GM20431 (cell line): Measurements from ENCODE around the gene ADRB2.
"Not testable (repeated sequence)": the region's sequence is repeated elsewhere in the genome, so short reads cannot be mapped to it uniquely, and the experiment has no call there.

Experiments
- in situ Hi-C: fragments of 300-500 bp; cut with MseI, MboI; formaldehyde crosslinking; loops from one replicate; pipeline ENCODE4 v1.15.0; 2020; ENCODE audit warnings: low sequenced_read_pairs; ENCODE audit not compliant: unreplicated experiment

ADRB2 gene

DNA sequence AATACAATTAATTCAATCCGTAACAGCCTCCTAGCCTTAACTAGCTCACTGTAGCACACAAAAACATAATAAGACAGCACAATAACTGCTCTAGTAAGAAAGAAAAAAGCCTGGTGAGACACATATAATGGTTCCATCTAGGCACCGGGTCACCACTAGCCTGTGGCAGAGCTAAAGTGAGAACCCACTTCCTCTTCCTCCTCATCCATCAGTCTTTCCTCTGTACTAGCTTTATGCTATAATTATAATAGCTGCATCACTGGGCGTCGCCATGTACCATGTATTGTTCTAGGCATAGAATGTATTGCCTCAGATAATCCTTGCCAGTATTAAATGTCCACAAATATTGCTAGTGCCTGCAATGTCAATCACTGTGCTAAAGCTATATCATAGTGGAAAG is 23.1 kb downstream of the ADRB2 start:
- in situ Hi-C loops = no loop called here

DNA sequence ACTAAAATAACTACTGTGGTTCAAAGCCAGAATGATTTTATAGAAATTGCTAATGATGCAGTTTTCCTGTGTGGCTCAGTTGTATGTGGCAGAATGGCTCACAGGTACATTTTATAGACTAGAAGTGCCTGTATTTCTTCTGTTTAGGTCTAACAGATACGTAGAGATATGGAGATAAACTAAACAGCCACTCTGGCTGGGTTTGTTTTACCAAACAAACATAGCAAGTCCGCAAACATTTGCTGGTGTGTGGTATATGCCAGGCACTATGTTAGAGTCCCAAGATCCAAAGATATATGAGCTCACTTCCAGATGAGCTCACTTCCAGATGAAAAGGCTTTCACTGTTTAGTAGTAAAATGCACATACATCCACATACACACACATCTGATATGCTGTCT is 24.4 kb downstream of the ADRB2 start:
- in situ Hi-C loops = no loop called here

DNA sequence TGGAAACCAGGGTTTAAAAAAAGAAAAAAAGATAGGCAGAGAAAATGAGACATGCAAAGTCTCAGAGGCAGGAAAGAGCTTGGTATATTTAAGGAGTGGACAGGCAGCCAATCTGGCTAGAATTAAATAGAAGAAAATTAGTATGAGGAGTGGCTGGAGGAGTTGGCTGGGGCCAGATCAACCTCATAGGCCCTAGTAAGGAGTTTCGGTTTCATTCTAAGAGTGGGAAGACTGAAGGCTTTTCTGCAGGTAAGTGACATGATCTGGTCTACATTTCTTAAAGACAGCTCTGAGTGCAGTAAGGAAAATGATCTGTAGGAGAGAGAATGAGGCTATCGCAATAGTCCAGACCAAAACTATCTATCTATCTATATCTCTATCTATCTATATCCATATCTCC is 27.5 kb downstream of the ADRB2 start:
- in situ Hi-C loops = no loop called here

DNA sequence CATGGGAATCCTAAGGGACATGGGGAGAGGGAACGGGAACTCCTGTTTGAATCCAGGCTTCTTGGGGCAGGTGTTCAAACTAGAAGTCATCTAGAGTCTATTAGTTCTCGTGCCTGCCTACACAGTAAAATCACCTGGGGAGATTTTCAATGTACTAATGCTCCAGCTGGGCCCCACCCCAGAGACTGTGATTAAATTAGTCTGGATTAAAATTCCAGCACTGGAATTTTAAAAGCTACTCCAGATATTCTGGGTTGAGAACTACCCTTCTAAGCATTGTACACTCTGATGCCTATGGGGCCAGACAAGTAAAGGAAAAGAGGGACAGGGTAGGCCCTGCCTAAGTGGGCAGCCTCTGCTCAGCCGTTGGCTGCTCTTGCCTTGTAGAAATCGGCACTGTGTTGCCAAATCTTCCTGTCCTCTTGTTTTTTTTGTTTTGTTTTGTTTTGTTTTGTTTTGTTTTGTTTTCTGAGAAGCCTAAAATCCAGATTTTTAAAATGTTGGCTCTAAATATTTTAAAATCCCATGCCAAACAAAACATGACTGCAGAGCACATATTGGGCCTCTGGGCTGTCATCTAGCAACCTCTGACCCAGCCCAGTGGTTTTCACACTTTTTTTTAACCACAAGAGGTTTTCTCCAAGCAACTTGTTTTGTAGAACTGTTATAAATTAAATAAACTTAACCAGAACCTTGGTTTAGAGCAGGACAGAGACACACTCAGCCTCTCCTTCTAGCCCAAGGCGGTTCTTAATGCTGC is 29.0 kb downstream of the ADRB2 start:
- in situ Hi-C loops = no loop called here

DNA sequence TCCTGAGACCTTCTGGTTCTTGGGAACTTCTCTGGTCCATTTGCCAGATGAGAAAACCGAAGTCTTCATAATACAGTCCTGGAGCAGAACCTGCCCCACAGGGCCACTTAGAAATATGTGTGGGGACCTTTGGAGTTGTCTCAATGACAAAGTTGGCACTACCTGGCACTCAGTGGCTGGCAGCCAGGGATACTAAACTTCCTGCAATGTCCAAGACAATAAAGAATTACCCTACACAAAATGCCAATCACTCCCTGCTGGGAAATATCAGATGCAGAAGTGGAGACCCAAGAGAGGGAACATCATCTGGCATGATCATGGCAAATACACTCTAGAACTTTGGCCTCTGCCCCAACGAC is 29.6 kb downstream of the ADRB2 start:
- in situ Hi-C loops = no loop called here

DNA sequence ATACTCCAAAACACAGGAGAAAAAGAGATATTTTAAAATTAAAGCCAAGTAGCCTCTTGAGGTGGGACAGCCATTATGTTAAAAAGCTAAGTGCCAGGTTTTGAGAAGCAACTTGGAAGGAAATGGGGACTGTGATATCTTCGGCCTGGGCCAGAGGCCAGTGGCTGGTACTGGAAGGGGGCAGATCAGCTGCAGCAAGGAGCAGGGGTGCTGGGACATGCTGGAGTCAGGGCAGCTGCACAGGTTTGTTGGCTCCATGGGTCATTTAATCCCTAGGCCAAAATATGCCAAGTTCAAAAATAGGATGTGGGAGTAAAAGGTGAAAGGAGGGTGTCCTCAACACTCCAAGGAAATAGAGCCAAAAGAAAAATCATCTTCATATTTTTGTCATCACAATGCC is 30.0 kb downstream of the ADRB2 start:
- in situ Hi-C loops = no loop called here

DNA sequence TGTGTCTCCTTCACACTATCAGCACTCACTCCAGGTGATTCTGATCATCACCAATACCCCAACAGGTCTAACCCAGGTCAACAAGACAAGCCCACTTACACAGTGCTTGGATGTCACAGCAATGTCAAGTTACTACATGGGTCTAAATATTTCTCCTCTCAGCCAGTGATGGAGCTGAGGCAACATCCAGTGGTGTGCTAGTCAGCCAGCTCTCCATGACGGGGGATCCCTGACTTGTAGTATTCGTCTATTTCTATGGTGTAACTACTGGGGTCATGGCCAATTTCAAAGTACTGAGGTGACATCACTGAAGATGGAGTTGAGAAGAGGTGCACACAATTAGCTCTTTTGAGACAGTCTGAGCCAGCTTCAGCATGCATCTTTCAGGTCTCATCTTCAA is 31.1 kb downstream of the ADRB2 start:
- in situ Hi-C loops = no loop called here

DNA sequence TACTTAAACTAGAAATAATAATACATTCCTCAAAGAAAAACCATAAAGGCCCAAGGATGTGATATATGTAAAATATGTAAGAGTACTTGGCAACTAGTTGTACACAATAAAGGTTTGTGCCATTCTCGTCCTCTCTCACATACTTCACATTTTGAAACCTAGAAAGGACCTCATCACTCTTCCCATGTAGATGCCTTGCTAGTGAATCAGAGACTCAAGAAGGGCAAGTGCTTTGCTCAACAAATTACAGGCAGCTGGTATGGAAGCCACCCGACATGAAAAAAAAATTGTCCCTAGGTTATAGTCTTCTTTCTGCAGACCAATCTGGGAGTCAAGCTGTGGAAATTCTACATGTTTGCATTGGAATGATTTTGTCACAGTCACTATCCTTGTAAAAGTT is 31.7 kb downstream of the ADRB2 start:
- in situ Hi-C loops = no loop called here

DNA sequence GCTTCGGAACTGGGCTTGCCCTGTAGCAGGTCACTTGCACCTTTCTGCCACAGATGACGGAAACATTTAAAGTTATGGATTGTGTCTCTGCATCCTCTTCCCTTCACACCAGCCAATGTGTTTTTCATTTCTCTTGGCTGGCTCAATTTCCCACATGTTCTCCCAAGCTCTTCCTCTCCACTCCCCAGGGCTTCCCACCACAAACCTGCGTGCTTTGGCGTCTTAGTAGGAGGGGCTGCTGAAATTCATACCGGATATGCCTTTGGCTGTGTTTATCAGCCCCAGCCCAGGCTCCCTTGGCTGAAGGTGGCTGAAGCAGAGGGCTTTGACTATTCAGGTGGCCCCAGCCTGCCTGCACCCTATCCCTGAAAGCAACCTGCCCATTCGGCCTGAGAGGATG is 32.1 kb downstream of the ADRB2 start:
- in situ Hi-C loops = no loop called here

DNA sequence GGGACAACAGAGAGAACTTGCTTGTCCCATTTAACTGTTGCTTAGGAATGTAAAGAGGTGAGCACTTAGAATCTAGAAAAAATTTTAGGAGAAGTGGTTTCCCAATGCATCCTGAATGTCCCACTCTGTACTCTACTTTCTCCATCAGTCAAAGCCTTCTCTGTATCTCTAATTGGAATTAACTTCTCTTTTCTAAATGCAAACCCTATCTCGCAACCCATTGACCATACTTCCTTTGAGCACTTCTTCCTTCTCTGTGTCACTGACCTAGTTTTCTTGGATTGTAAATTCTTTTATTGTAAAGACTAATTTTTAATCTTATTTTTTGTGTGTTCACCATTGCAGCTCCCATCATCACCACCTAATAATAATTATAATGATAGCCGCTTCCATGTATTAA is 33.3 kb downstream of the ADRB2 start:
- in situ Hi-C loops = no loop called here

DNA sequence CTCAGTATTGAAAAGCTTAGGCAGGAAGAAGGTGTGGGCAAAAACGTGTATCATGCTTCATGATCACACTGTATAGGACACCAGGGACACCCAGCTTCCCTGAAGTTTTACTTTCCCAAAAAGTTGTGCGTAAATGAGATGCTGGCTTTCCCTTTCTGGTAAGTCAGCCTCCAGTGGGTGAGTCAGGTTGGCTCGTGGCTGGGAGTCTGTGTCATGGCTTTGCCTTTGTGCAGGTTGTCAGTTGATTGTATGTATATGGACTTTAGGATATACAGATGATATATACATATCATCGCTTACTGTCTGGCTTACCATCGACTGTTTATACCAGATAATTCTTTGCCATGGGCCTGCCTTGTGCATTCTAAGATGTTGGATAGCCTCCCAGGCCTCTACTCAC is 34.2 kb downstream of the ADRB2 start:
- in situ Hi-C loops = no loop called here

DNA sequence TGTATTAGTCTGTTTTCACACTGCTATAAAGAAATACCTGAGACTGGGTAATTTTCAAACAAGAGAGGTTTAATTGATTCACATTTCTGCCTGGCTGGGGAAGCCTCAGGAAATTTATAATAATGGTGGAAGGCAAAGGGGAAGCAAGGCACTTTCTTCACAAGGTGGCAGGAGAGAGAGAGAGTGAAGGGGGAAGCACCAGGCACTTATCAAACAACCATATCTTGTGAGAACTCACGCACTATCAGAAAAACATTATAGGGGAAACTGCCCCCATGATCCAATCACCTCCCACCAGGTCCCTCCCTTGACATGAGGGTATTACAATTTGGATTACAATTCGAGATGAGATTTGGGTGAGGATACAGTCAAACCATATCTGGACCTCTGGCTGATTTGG is 34.7 kb downstream of the ADRB2 start:
- in situ Hi-C loops = no loop called here

DNA sequence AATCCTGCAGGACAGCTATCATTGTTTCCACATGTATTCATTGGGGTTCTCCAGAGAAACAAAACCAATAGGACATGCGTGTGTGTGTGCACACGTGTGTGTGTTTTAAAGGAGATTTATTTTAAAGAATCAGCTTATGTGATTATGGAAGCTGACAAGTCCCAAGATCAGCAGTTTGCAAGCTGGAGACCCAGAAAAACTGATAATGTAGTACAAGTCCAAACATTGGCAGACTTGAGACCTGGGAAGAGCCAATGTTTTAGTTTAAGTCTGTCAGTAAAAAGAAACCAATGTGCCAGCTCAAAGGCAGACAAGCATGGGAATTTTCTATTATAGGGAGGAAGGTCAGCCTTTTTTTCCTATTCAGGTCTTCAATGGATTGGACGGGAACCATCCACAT is 35.3 kb downstream of the ADRB2 start:
- in situ Hi-C loops = no loop called here

DNA sequence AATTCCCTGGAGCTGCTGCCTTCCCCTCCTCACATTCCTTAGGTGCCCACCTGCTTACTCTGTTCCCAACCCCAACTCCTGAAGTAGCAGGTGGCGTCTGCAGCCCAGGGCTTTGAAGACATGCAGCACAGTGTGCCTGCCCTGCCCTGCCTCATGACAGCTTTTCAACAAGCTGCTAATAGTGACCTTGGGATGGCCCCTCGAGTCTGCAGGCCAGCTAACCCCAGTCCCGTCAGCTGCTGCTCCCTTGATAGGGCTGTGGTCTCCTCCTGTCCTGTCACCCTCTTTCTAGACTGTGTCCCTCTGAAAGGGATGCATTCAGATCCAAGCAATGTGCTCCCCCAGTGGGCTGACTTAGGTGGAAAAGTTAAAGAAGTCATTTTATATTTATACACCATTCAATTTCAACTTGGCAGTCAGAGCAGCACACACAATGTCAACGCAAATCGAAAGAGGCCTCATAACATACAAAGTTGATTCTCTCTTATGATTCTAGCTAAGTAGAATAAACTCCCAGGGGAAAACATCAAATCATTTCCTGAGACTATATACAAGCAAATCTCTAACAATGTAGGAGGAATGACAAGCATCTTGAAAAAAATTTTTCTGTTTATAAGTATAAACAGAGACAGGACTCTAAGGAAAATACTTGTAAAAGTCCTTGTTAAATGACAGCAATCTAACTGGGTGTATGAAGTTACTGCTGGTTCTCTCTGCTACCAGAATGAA is 37.9 kb downstream of the ADRB2 start:
- in situ Hi-C loops = no loop called here

DNA sequence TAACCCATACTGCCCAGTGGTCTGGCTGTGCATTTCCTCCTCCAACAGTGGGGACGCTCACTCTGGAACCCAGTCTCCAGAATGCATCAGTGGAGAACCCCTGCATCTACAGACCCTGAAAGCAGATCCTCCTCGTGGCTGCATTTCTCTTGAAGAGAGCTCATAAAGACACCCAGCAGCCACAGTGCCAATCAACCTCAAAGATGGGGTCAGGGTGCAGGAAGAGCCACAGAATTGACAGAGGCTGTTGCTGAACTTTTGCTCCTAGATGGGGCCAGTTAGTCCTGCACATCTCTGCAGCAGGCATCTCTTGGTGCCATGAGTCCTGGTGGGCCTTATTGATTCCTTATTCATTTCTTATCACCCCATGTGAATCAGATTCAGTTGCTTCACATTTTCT is 39.6 kb downstream of the ADRB2 start:
- in situ Hi-C loops = no loop called here

DNA sequence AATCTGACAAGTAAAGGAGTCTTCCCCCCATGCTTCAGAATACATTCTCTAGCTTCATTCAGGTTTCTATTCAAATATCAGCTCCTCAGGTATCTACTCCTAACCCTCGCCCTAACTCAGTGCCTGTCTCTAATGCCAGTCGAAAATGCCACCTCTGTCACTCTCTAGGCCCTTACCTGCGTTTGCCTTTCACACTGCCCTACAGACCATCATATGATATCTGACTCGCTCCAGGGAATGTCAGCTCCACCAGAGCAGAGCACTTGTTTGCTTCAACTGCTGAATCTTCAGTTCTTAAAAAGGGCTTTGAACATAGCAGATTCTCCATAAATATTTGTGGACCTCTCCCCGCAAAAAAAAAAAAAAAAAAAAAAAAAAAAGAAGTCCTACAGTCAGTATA is 46.7 kb downstream of the ADRB2 start:
- in situ Hi-C loops = no loop called here

DNA sequence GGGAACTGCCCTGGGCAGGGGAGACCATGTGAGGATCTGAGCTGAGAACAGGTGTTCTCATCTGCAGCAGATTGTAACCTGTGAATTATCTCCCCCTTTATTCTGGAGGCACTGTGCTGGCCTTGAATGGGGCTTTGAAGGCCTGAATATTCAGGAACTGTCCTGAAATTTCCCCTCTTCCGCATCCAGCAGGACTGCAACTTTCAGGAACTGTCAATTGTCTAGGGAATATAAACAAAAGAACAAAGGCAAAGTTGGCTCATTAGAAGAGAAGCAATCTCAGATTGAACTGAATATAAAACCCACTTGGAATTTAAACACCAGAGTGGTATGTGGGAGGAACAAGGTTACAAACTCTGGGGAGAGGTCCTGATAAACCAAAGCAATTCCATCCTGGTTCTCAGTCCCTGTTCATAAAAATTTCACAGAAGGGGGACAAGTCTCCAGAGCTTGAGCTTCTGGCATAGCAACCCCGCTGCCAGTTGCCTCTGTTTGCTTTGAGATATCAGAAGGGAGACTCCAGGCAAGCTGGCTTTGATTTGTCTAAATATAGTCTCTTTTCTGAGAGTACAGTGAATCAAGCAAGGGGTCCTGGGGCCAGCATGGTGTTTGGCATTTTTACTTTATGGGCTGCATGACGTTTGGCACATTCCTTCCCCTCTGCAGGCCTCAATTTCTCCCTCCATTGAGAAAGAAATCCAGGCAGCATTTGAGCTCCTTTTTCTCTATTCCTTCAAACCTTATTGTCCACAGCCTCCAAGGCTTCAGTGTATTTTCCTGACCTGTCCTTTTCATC is 47.5 kb downstream of the ADRB2 start:
- in situ Hi-C loops = no loop called here

DNA sequence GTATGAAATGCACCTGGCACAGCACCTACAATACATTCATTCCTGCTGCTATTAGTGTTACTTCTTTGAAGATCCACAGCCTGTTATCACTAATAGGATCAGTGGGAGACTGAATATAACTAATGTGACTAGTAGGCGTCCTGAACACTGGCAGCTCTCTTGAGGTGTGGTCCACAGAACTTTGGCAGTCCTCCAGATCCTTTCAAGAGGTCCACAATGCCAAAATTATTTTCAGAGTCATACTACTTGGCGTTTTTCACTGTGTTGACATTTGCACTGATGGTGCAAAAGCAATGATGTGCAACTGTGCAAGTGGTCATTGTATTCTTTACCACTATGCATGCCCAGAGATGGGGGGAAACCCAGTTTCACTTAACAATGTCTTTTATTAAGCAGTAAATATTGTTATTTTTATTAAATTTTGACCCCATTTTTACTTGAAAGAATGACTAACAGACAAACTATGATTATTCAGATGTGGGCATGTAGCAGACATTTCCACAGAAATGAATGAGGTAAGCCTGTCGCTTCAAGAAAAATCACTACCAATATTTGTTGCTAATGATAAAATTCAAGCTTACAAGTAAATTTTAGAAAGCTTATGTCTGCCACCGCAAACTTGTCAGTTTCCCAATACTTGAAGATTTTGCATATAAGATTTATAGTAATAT is 48.9 kb downstream of the ADRB2 start:
- in situ Hi-C loops = no loop called here

DNA sequence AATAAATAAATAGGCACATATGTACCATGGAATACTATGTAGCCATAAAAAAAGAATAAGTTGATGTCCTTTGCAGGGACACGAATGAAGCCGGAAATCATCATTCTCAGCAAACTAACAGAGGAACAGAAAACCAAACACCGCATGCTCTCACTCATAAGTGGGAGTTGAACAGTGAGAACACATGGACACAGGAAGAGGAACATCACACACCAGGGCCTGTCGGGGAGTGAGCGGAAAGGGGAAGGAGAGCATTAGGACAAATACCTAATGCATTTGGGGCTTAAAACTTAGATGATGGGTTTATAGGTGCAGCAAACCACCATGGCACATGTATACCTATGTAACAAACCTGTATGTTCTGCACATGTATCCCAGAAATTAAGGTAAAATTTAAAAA is 51.0 kb downstream of the ADRB2 start:
- in situ Hi-C loops = not testable (repeated sequence)
